Measurements from ENCODE around the gene PHLDB3.
"Not testable (repeated sequence)": the region's sequence is repeated elsewhere in the genome, so short reads cannot be mapped to it uniquely, and the experiment has no call there.

The PHLDB3 gene

GRCh38 chr19:43466793-43467192 lies 37.8 kb downstream of the PHLDB3 start:
- no peak for FAIRE-seq

GRCh38 chr19:43465468-43466120 lies 39.0 kb downstream of the PHLDB3 start, which contains the start of gene LYPD3:
Gene LYPD3, minus strand, starts transcription at chr19:43465608. Its CDS starts 37 bp downstream, at chr19:43465571.
- no peak for FAIRE-seq

- no peak for FAIRE-seq
Measured at GRCh38 chr19:43464134-43464775, 40.3 kb downstream of the PHLDB3 start.

- no peak for FAIRE-seq
Measured at GRCh38 chr19:43463381-43464133, 41.0 kb downstream of the PHLDB3 start.

- no peak for FAIRE-seq
Measured at GRCh38 chr19:43462785-43463380, 41.7 kb downstream of the PHLDB3 start.

- FAIRE-seq = no peak
Measured at GRCh38 chr19:43462383-43462782, 42.2 kb downstream of the PHLDB3 start.

- FAIRE-seq = no peak
Measured at GRCh38 chr19:43461303-43461702, 43.2 kb downstream of the PHLDB3 start.

GRCh38 chr19:43460362-43461016 lies 44.1 kb downstream of the PHLDB3 start:
- no peak for FAIRE-seq

GRCh38 chr19:43457809-43458208 lies 46.7 kb downstream of the PHLDB3 start:
- FAIRE-seq = no peak

- no peak for FAIRE-seq
Measured at GRCh38 chr19:43455321-43456113, 49.0 kb downstream of the PHLDB3 start.

GRCh38 chr19:43454031-43454430 lies 50.5 kb downstream of the PHLDB3 start:
- FAIRE-seq = no peak

- FAIRE-seq = no peak
Measured at GRCh38 chr19:43452582-43452981, 52.0 kb downstream of the PHLDB3 start.

GRCh38 chr19:43450545-43450997 lies 54.0 kb downstream of the PHLDB3 start:
- FAIRE-seq = no peak

GRCh38 chr19:43447655-43448054 lies 56.9 kb downstream of the PHLDB3 start:
- no peak for FAIRE-seq

- no peak for FAIRE-seq
Measured at GRCh38 chr19:43446746-43447489, 57.6 kb downstream of the PHLDB3 start.

GRCh38 chr19:43445426-43445825 lies 59.1 kb downstream of the PHLDB3 start:
- no peak for FAIRE-seq

- FAIRE-seq = no peak
Measured at GRCh38 chr19:43444531-43445287, 59.8 kb downstream of the PHLDB3 start.

- not testable (repeated sequence) for FAIRE-seq
Measured at GRCh38 chr19:43444091-43444490, 60.5 kb downstream of the PHLDB3 start.

GRCh38 chr19:43441716-43442115 lies 62.8 kb downstream of the PHLDB3 start:
- FAIRE-seq = no peak

GRCh38 chr19:43439709-43440063 lies 64.9 kb downstream of the PHLDB3 start:
- FAIRE-seq = no peak

All from A204.1 (cell line).